Activated naive CD8-positive, alpha-beta T cell treated with anti-CD3 and anti-CD28 coated beads for 36 hours (primary cell): ENCODE measurements around the gene ATP10A. TPM values are rescaled to one million over a fixed set of nuclear protein-coding genes. Genes with fewer than 3 reads are reported as not detected.

Experiments
- DNase-seq: peaks from one replicate; pipeline ENCODE4 v3.0.0; 2021
- H3K27ac Mint-ChIP-seq: one replicate; pipeline ENCODE4 v1.8.0; 2022; ENCODE audit warnings: mild to moderate bottlenecking, moderate library complexity, mixed read lengths
- H3K27me3 Mint-ChIP-seq: one replicate; pipeline ENCODE4 v1.8.0; 2022; ENCODE audit warnings: mild to moderate bottlenecking, mixed read lengths
- H3K36me3 Mint-ChIP-seq: one replicate; pipeline ENCODE4 v1.8.0; 2021; ENCODE audit warnings: mild to moderate bottlenecking, mixed read lengths
- H3K4me1 Mint-ChIP-seq: one replicate; pipeline ENCODE4 v1.8.0; 2021; ENCODE audit warnings: mixed read lengths
- H3K4me3 Mint-ChIP-seq: one replicate; pipeline ENCODE4 v1.8.0; 2022; ENCODE audit warnings: mild to moderate bottlenecking, moderate library complexity, mixed read lengths
- H3K9me3 Mint-ChIP-seq: one replicate; pipeline ENCODE4 v1.8.0; 2022; ENCODE audit warnings: mixed read lengths
- total RNA-seq, 2 experiments: library from RNA; stranded (reverse); gene quantifications; one replicate each; pipeline ENCODE4 v1.2.3, GENCODE V29; 2021

ATP10A gene
- total RNA-seq, 2 experiments from 2014 or later = 23.9 to 26.8 TPM

GRCh38 chr15:25830844-25831451 is 32.2 kb downstream of the ATP10A start:
- peaks cover 40% of the 10 kb centered on the region for H3K36me3 Mint-ChIP-seq
- no peak overlapping the region for H3K4me3 Mint-ChIP-seq
- H3K4me1 Mint-ChIP-seq = peaks cover 31% of the 10 kb centered on the region

GRCh38 chr15:25829073-25829472 is 34.1 kb downstream of the ATP10A start:
- H3K27me3 Mint-ChIP-seq = no peaks in the 10 kb centered on the region
- peaks cover 34% of the 10 kb centered on the region for H3K4me1 Mint-ChIP-seq
- no peak overlapping the region for H3K4me3 Mint-ChIP-seq
- H3K36me3 Mint-ChIP-seq = peaks cover 53% of the 10 kb centered on the region
- H3K9me3 Mint-ChIP-seq = peaks cover 28% of the 10 kb centered on the region
- DNase-seq = no peak
- H3K27ac Mint-ChIP-seq = no peak overlapping the region

More at GRCh38 chr15:25830844-25831451, 32.2 kb downstream of the ATP10A start:
- Mint-ChIP-seq H3K27ac (no peak overlapping the region), H3K9me3 (peaks cover 22% of the 10 kb centered on the region), H3K27me3 (no peaks in the 10 kb centered on the region)
- no peak for DNase-seq

DNA sequence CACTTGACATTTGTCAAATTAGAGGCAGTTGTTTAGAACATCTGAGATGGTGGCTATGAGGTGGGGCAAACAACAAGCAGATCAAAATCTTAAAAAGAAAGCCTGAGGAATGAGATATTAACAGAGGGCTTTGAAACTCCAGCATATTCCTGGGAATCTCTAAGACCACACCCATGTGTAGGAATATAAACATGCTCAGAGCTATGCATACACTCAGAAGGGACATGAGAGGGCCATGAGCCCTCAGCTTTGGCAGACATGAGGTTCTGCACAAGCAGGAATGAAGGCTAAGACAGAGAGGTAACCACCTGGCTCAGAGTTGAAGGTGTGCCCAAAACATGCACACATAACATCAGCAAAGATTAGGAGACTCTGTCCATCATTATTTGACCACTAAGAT is 37.9 kb downstream of the ATP10A start:
- Mint-ChIP-seq H3K27me3 (no peaks in the 10 kb centered on the region), H3K9me3 (peaks cover 28% of the 10 kb centered on the region), H3K27ac (no peak overlapping the region), H3K36me3 (peaks cover 54% of the 10 kb centered on the region), H3K4me3 (no peak overlapping the region), H3K4me1 (peaks cover 39% of the 10 kb centered on the region)
- no peak for DNase-seq

DNA sequence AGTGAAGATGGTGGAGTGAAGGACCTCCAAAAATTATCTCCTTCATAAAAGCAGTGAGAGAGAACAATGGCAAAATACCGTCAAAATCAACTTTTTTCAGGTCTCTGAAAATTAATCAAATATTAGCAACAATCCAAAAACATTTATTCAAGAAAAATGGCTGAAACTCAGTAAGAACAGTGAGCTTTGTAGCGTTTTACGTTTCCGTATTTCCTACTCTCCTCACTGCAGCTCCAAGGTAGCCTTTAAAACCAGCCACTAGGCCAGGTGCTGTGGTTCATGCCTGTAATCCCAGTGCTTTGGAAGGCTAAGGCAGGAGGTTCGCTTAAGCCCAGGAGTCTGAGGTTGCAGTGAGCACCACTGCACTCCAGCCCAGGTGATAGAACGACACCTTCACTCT is 38.5 kb downstream of the ATP10A start:
- Mint-ChIP-seq H3K9me3 (peaks cover 28% of the 10 kb centered on the region), H3K27ac (no peak overlapping the region), H3K4me3 (no peak overlapping the region), H3K36me3 (peaks cover 54% of the 10 kb centered on the region), H3K27me3 (no peaks in the 10 kb centered on the region), H3K4me1 (peaks cover 38% of the 10 kb centered on the region)
- no peak for DNase-seq

DNA sequence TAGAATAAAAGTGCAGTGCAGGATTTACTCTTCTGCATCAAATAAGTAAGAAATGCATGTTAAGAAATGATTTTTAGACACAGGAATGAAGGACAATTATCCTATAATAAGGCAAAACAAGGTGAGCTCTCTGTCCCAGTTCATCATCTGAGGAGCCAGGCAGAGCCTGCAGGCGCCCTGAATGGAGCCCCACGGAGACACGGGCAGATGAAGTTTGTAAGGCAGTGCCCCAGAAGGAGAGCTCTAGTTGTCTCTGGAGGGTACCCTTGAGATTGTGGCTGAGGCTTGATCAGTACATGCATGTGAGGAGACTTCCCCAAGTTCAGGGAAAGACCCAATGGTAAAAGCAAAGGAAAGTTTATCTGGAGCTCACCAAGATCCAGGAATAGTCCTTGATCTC is 50.3 kb downstream of the ATP10A start:
- no peaks in the 10 kb centered on the region for H3K27me3 Mint-ChIP-seq
- DNase-seq = no peak
- peaks cover 57% of the 10 kb centered on the region for H3K4me1 Mint-ChIP-seq
- H3K4me3 Mint-ChIP-seq = no peak overlapping the region
- peaks cover 16% of the 10 kb centered on the region for H3K36me3 Mint-ChIP-seq
- H3K9me3 Mint-ChIP-seq = no peaks in the 10 kb centered on the region
- H3K27ac Mint-ChIP-seq = peak overlapping the region; percentile 12

- Mint-ChIP-seq H3K4me3 (peak overlapping the region; percentile 26), H3K9me3 (no peaks in the 10 kb centered on the region), H3K27me3 (no peaks in the 10 kb centered on the region), H3K27ac (peak overlapping the region; percentile 77), H3K36me3 (peaks cover 19% of the 10 kb centered on the region), H3K4me1 (peaks cover 57% of the 10 kb centered on the region)
- DNase-seq = no peak
Measured at GRCh38 chr15:25812073-25812472, 51.1 kb downstream of the ATP10A start.

- no peak for DNase-seq
- H3K4me3 Mint-ChIP-seq = peak overlapping the region; percentile 58
- no peaks in the 10 kb centered on the region for H3K9me3 Mint-ChIP-seq
- H3K27ac Mint-ChIP-seq = peak overlapping the region; percentile 77
- H3K4me1 Mint-ChIP-seq = peaks cover 61% of the 10 kb centered on the region
- peaks cover 20% of the 10 kb centered on the region for H3K36me3 Mint-ChIP-seq
- no peaks in the 10 kb centered on the region for H3K27me3 Mint-ChIP-seq
Measured at GRCh38 chr15:25811481-25811906, 51.6 kb downstream of the ATP10A start.

DNA sequence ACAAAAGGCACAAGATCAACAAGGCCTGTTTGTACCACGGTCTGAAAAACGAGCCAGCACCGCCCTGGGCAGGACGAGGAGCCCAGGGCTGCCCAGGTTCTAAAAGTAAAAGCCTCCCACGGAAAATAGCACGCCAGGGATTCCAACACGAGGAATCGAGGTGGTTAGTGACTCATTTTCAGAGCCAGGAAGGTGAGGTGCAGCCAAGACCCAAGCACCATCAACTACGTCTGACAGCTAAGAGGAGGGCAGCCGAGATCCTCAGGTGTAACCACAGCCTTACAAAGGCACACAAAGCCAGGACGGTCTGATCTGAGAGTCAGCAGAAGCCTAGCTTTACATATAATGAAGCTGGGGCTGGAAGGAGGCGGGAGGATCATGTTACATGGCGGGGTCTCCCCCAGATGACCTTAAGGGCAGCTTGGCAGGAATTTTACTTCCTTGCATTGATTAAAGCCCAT is 52.5 kb downstream of the ATP10A start:
- Mint-ChIP-seq H3K27ac (peak overlapping the region; percentile 77), H3K4me3 (peak overlapping the region; percentile 58), H3K4me1 (peaks cover 65% of the 10 kb centered on the region), H3K9me3 (no peaks in the 10 kb centered on the region), H3K27me3 (no peaks in the 10 kb centered on the region), H3K36me3 (peaks cover 22% of the 10 kb centered on the region)
- peak; percentile 35 for DNase-seq

DNA sequence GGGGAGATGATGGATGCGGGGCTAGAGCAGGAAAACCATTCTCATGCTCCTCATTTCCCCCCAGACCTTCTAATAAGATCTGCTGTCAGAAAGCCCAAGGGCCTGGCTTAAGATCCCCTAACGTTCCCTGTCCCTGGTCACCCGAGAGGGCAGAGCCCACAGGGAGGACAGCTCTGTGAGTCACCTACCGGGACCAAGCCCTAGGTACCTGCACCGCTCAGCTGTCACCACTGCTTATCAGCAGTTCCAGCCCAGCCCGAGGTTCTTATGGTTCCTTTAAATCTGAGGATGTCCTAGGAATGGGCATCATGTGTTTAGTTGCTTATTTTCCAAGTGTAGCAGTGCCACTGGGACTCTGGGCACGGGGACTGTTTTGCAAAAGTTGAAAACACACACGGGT is 53.0 kb downstream of the ATP10A start:
- no peak overlapping the region for H3K27ac Mint-ChIP-seq
- H3K27me3 Mint-ChIP-seq = no peaks in the 10 kb centered on the region
- no peak overlapping the region for H3K4me3 Mint-ChIP-seq

GRCh38 chr15:25807063-25807462 is 56.1 kb downstream of the ATP10A start:
- Mint-ChIP-seq H3K27ac (no peak overlapping the region), H3K9me3 (no peaks in the 10 kb centered on the region), H3K27me3 (no peaks in the 10 kb centered on the region), H3K36me3 (peaks cover 18% of the 10 kb centered on the region), H3K4me3 (no peak overlapping the region), H3K4me1 (peaks cover 38% of the 10 kb centered on the region)
- DNase-seq = no peak

More for the DNA sequence above, 53.0 kb downstream of the ATP10A start:
- H3K9me3 Mint-ChIP-seq = no peaks in the 10 kb centered on the region
- peaks cover 64% of the 10 kb centered on the region for H3K4me1 Mint-ChIP-seq
- no peak for DNase-seq
- peaks cover 22% of the 10 kb centered on the region for H3K36me3 Mint-ChIP-seq

- Mint-ChIP-seq H3K9me3 (no peaks in the 10 kb centered on the region), H3K36me3 (peaks cover 14% of the 10 kb centered on the region), H3K4me3 (no peak overlapping the region), H3K27ac (no peak overlapping the region), H3K4me1 (peaks cover 29% of the 10 kb centered on the region), H3K27me3 (no peaks in the 10 kb centered on the region)
- no peak for DNase-seq
Measured at GRCh38 chr15:25805031-25805430, 58.1 kb downstream of the ATP10A start.

GRCh38 chr15:25804451-25804850 is 58.7 kb downstream of the ATP10A start:
- Mint-ChIP-seq H3K27ac (no peak overlapping the region), H3K4me3 (no peak overlapping the region), H3K27me3 (no peaks in the 10 kb centered on the region), H3K4me1 (peaks cover 28% of the 10 kb centered on the region), H3K36me3 (peaks cover 14% of the 10 kb centered on the region), H3K9me3 (no peaks in the 10 kb centered on the region)
- DNase-seq = no peak

DNA sequence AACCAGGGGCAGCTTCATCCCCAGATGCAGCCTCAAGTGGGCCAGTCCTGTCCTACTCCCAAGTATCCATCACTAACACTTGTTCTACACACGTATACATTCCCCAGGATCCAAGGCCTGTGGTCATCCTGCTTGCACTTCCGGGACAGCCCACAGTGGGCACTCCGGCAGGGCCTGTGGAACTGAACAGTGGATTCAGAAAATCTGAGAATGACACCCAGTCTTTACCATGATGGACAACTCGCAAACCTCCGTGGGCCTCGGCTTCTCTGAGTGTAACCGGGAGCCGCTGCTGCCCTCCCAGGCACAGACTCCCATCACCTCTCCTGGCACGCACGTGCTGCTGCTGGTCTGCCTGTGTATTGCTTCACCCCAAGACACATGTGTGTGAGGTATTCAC is 59.6 kb downstream of the ATP10A start:
- no peaks in the 10 kb centered on the region for H3K9me3 Mint-ChIP-seq
- H3K4me3 Mint-ChIP-seq = no peak overlapping the region
- H3K4me1 Mint-ChIP-seq = peaks cover 36% of the 10 kb centered on the region
- DNase-seq = no peak
- H3K27me3 Mint-ChIP-seq = no peaks in the 10 kb centered on the region
- H3K36me3 Mint-ChIP-seq = peaks cover 10% of the 10 kb centered on the region
- H3K27ac Mint-ChIP-seq = no peak overlapping the region

- Mint-ChIP-seq H3K4me1 (peaks cover 36% of the 10 kb centered on the region), H3K27ac (no peak overlapping the region), H3K27me3 (no peaks in the 10 kb centered on the region), H3K36me3 (peaks cover 10% of the 10 kb centered on the region), H3K9me3 (no peaks in the 10 kb centered on the region), H3K4me3 (no peak overlapping the region)
- DNase-seq = no peak
Measured at GRCh38 chr15:25803036-25803435, 60.1 kb downstream of the ATP10A start.

DNA sequence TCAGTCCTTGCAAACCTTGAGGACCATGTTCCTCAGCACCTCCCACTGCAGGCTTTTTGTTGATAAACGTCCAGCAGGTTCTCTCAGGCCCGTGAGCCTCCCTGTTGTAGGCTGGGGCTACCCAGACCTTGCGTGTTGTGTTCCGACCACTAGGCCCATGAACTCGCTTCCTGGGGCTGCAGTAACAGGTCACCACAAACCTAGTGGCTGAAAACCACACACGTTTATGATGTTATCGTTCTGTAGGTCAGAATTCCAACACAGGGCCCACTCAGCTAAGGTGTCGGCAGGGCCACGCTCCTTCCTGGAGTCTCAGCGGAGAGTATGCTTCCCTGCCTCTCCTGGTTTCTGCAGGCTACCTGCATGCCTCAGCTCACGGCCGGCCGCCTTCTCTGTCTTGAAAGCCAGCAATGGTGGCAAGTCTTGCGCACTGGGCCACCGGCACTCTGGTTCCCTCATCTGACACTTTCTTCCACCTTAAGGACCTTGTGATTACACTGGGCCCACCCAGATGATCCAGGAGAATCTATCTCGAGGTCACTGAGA is 60.8 kb downstream of the ATP10A start:
- peaks cover 5% of the 10 kb centered on the region for H3K36me3 Mint-ChIP-seq
- no peaks in the 10 kb centered on the region for H3K27me3 Mint-ChIP-seq
- H3K4me1 Mint-ChIP-seq = peaks cover 40% of the 10 kb centered on the region
- no peak for DNase-seq
- no peak overlapping the region for H3K4me3 Mint-ChIP-seq
- no peak overlapping the region for H3K27ac Mint-ChIP-seq
- no peaks in the 10 kb centered on the region for H3K9me3 Mint-ChIP-seq
